ENCODE data around the gene ATXN1. TPM values are rescaled to one million over a fixed set of nuclear protein-coding genes. Genes with fewer than 3 reads are reported as not detected.
A peak's percentile ranks its signal among the peaks of the same experiment; 100 is the strongest.

Gene ATXN1
- polyA plus RNA-seq, 1 donor: 13.6 TPM

- no peak overlapping the region for H3K27ac ChIP-seq (ENCODE audit: low read length)
- WGBS (ENCODE audit: insufficient coverage, low lambda C conversion rate): 83% methylated on average over 1 of the region's 8 CpGs
- no peak overlapping the region for H3K4me3 ChIP-seq (ENCODE audit: low read length)
- H3K27me3 ChIP-seq (ENCODE audit: control insufficient read depth, insufficient read depth, low read length): no peaks in the 10 kb centered on the region
- peak; percentile 58 for DNase-seq
- peaks cover 4% of the 10 kb centered on the region for H3K4me1 ChIP-seq (ENCODE audit: control insufficient read depth, insufficient read depth, low read length)
- no peaks in the 10 kb centered on the region for H3K9me3 ChIP-seq (ENCODE audit: control insufficient read depth, low read depth, low read length)
- no peaks in the 10 kb centered on the region for H3K36me3 ChIP-seq (ENCODE audit: control insufficient read depth, insufficient read depth, low read length)
These were observed 8.1 kb upstream of the ATXN1 start for GRCh38 chr6:16769131-16769985.

DNA sequence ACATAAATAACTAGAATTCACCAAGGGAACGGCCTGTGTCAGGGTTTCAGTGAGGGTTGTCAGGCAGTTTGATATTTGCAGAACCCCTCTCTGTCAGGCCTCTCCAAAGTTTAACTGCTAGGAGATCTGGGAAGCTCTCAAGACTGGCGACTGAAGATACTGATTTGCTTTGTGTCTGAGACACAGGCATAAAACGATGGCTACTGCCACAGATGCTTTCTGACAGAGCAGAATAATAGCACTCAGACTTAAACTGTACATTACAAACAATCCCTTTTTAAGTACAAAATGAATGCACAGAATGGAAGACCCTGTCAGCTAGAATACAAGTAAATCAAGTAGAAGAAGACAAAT is 7.2 kb upstream of the ATXN1 start:
- H3K27ac ChIP-seq (ENCODE audit: low read length): no peak overlapping the region
- DNase-seq: no peak
- no peaks in the 10 kb centered on the region for H3K9me3 ChIP-seq (ENCODE audit: control insufficient read depth, low read depth, low read length)
- H3K27me3 ChIP-seq (ENCODE audit: control insufficient read depth, insufficient read depth, low read length): no peaks in the 10 kb centered on the region
- no peak overlapping the region for H3K4me3 ChIP-seq (ENCODE audit: low read length)
- WGBS (ENCODE audit: insufficient coverage, low lambda C conversion rate): no CpG with 5 or more reads among the region's 3 CpGs
- H3K4me1 ChIP-seq (ENCODE audit: control insufficient read depth, insufficient read depth, low read length): peaks cover 4% of the 10 kb centered on the region
- no peaks in the 10 kb centered on the region for H3K36me3 ChIP-seq (ENCODE audit: control insufficient read depth, insufficient read depth, low read length)

DNA sequence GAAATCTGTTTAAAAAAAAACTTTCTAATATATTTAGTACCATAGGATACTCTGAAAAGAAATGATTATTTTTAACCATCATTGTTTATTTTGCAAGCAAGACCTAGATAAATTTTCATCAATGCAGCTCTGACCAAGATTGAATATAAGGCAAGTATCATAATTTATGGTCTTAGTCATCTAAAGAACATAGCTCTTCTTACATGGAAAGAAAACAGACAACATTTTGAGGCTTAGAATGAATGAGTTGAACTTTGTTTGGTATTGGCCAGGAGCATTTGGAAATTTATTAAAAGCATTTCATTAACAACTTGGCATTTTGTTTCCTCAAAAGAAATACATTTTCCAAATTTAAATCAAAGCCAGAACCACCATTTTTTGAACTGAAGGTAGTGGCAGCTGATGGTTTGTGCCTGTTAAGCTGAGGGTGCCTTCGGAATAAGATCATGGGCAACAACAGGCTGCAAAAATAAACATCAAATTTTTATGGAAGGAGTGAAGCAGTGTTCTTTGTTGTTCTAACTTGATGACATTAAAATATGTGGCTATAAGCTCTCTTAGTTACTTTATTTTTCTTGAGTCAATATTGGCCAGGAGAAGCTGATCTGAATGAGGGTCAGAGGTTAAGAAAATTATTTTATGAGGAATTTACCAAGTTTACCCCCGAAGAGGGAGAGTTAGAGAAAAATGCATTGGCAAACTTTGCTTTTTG is 6.7 kb upstream of the ATXN1 start:
- peaks cover 4% of the 10 kb centered on the region for H3K4me1 ChIP-seq (ENCODE audit: control insufficient read depth, insufficient read depth, low read length)
- no peak for DNase-seq
- H3K27ac ChIP-seq (ENCODE audit: low read length): no peak overlapping the region
- H3K27me3 ChIP-seq (ENCODE audit: control insufficient read depth, insufficient read depth, low read length): no peaks in the 10 kb centered on the region
- no peaks in the 10 kb centered on the region for H3K36me3 ChIP-seq (ENCODE audit: control insufficient read depth, insufficient read depth, low read length)
- H3K9me3 ChIP-seq (ENCODE audit: control insufficient read depth, low read depth, low read length): no peaks in the 10 kb centered on the region
- no peak overlapping the region for H3K4me3 ChIP-seq (ENCODE audit: low read length)
- WGBS (ENCODE audit: insufficient coverage, low lambda C conversion rate): 83% methylated on average over 1 of the region's 2 CpGs

DNA sequence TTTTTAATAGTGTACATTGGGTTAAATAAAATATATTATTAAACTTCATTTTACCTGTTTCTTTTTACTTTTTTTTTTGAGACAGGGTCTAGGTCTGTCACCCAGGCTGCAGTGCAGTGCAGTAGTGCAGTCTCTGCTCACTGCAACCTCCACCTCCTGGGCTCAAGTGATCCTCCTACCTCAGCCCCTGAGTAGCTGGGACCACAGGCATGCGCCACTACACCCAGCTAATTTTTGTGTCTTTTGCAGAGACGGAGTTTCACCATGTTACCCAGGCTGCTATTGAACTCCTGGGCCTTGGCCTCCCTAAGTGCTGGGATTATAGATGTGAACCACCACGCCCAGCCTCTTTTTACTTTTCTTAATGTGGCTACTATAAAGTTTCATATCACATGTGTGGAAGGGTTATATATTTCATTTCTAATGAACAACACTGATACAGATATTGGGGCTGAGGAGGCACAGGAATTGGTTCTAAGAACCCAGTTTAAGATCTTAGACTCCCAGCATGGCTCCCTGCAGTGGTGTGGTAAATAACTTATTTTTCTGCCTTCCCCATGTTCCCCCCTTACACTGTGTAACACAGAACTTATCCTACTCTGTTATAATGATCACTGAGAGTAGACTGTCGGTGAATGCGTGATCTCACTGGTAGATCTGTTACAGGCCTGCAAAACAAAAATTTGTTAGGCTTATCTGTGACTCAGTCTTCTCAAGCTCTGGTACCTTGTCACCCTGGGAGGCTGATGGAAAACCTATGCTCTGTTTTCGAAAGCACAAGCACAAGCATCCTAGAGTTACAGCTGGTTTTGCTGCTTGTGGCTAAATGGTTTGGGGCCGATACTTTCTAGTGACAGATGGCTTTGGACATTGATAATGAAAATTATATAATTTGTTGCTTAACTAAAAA is 5.8 kb upstream of the ATXN1 start:
- WGBS (ENCODE audit: insufficient coverage, low lambda C conversion rate): 80% methylated on average over 1 of the region's 7 CpGs

GRCh38 chr6:16766043-16766536 is 4.8 kb upstream of the ATXN1 start:
- H3K36me3 ChIP-seq (ENCODE audit: control insufficient read depth, insufficient read depth, low read length): no peaks in the 10 kb centered on the region
- H3K27me3 ChIP-seq (ENCODE audit: control insufficient read depth, insufficient read depth, low read length): no peaks in the 10 kb centered on the region
- no CpG with 5 or more reads among the region's 1 CpG for whole genome bisulfite sequencing (ENCODE audit: insufficient coverage, low lambda C conversion rate)
- H3K4me3 ChIP-seq (ENCODE audit: low read length): no peak overlapping the region
- H3K27ac ChIP-seq (ENCODE audit: low read length): no peak overlapping the region
- no peak for DNase-seq
- H3K9me3 ChIP-seq (ENCODE audit: control insufficient read depth, low read depth, low read length): no peaks in the 10 kb centered on the region
- peaks cover 4% of the 10 kb centered on the region for H3K4me1 ChIP-seq (ENCODE audit: control insufficient read depth, insufficient read depth, low read length)

More for the DNA sequence above, 5.8 kb upstream of the ATXN1 start:
- Histone ChIP-seq H3K27ac (ENCODE audit: low read length) (no peak overlapping the region), H3K27me3 (ENCODE audit: control insufficient read depth, insufficient read depth, low read length) (no peaks in the 10 kb centered on the region), H3K4me1 (ENCODE audit: control insufficient read depth, insufficient read depth, low read length) (peaks cover 4% of the 10 kb centered on the region), H3K9me3 (ENCODE audit: control insufficient read depth, low read depth, low read length) (no peaks in the 10 kb centered on the region), H3K4me3 (ENCODE audit: low read length) (no peak overlapping the region), H3K36me3 (ENCODE audit: control insufficient read depth, insufficient read depth, low read length) (no peaks in the 10 kb centered on the region)
- DNase-seq: no peak

DNA sequence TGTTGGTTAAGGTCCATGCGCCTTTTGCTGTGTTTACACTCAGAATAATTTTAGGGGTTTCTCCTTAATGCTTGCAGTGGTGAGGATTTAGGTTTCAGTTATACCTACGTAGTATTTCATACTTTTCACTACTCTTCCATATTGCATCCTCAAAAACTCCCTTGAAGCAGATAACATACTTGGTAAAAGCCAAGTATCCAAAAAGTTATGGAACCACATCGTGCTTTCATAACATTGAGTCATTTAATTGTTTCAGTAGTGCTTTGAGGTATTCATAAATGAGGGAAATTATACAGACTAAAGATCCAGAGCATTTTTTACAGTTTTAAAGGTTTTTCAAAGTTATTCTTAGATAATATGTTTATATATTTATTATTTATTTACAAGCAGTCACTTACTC is 4.0 kb upstream of the ATXN1 start:
- Histone ChIP-seq H3K4me1 (ENCODE audit: control insufficient read depth, insufficient read depth, low read length) (no peaks in the 10 kb centered on the region), H3K27ac (ENCODE audit: low read length) (no peak overlapping the region)
- no CpG with 5 or more reads among the region's 3 CpGs for WGBS (ENCODE audit: insufficient coverage, low lambda C conversion rate)

DNA sequence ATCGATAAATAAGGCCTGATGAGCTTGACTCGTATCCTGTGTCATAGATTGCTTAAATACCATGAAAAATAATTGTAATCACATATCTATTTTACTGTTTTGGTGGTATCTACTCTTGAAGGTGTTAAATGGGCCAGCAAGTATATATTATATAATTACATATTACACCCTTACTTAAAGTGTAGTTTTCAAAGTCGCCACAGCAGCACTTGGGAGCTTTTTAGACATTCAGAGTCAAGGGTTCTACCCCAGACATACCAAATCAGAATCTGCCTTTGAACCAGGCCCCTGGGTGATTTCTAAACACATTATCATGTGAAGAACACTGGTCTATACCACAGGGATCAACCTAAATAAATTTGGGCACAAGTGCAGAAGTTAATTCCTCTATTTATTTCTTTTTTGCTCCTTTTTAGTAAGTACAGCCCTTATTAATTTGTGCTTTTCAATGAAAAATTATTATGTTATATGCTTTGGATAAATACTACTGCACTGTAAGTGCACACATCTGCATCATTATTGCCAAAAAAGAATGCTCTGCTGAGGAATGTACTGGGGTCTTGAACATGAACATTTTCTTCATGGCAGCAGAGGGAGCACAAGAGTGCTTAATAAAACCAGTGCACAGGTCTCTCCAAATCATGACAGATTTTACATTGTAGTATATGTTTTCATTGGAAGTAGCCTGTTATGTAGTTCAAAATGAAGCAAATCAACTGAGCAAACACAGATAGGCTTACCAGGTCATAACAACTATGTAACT is 3.1 kb upstream of the ATXN1 start:
- WGBS (ENCODE audit: insufficient coverage, low lambda C conversion rate): no CpG with 5 or more reads among the region's 3 CpGs

More for the DNA sequence above, 4.0 kb upstream of the ATXN1 start:
- Histone ChIP-seq H3K36me3 (ENCODE audit: control insufficient read depth, insufficient read depth, low read length) (no peaks in the 10 kb centered on the region), H3K4me3 (ENCODE audit: low read length) (no peak overlapping the region), H3K9me3 (ENCODE audit: control insufficient read depth, low read depth, low read length) (no peaks in the 10 kb centered on the region), H3K27me3 (ENCODE audit: control insufficient read depth, insufficient read depth, low read length) (no peaks in the 10 kb centered on the region)
- no peak for DNase-seq

GRCh38 chr6:16762550-16763477 is 1.6 kb upstream of the ATXN1 start:
- peak overlapping the region; percentile 86 for H3K27ac ChIP-seq (ENCODE audit: low read length)
- peak; percentile 56 to 80 for DNase-seq
- no peaks in the 10 kb centered on the region for H3K36me3 ChIP-seq (ENCODE audit: control insufficient read depth, insufficient read depth, low read length)
- H3K27me3 ChIP-seq (ENCODE audit: control insufficient read depth, insufficient read depth, low read length): no peaks in the 10 kb centered on the region
- H3K9me3 ChIP-seq (ENCODE audit: control insufficient read depth, low read depth, low read length): no peaks in the 10 kb centered on the region
- 3% methylated on average over 8 of the region's 32 CpGs for WGBS (ENCODE audit: insufficient coverage, low lambda C conversion rate)
- H3K4me3 ChIP-seq (ENCODE audit: low read length): peak overlapping the region; percentile 84
- peaks cover 7% of the 10 kb centered on the region for H3K4me1 ChIP-seq (ENCODE audit: control insufficient read depth, insufficient read depth, low read length)

More for the DNA sequence above, 3.1 kb upstream of the ATXN1 start:
- no peak overlapping the region for H3K4me3 ChIP-seq (ENCODE audit: low read length)
- no peaks in the 10 kb centered on the region for H3K27me3 ChIP-seq (ENCODE audit: control insufficient read depth, insufficient read depth, low read length)
- H3K9me3 ChIP-seq (ENCODE audit: control insufficient read depth, low read depth, low read length): no peaks in the 10 kb centered on the region
- H3K4me1 ChIP-seq (ENCODE audit: control insufficient read depth, insufficient read depth, low read length): no peaks in the 10 kb centered on the region
- H3K36me3 ChIP-seq (ENCODE audit: control insufficient read depth, insufficient read depth, low read length): no peaks in the 10 kb centered on the region
- no peak for DNase-seq
- no peak overlapping the region for H3K27ac ChIP-seq (ENCODE audit: low read length)

- Histone ChIP-seq H3K9me3 (ENCODE audit: control insufficient read depth, low read depth, low read length) (no peaks in the 10 kb centered on the region), H3K27ac (ENCODE audit: low read length) (peak overlapping the region; percentile 86), H3K4me3 (ENCODE audit: low read length) (peak overlapping the region; percentile 84), H3K36me3 (ENCODE audit: control insufficient read depth, insufficient read depth, low read length) (no peaks in the 10 kb centered on the region), H3K27me3 (ENCODE audit: control insufficient read depth, insufficient read depth, low read length) (no peaks in the 10 kb centered on the region), H3K4me1 (ENCODE audit: control insufficient read depth, insufficient read depth, low read length) (peaks cover 7% of the 10 kb centered on the region)
- no peak for DNase-seq
- no CpG with 5 or more reads among the region's 21 CpGs for WGBS (ENCODE audit: insufficient coverage, low lambda C conversion rate)
These were observed 949 bp upstream of the ATXN1 start for GRCh38 chr6:16762268-16762549.

Measured in large intestine (tissue), 3 donors.